Activated CD4-positive, alpha-beta T cell treated with anti-CD3 and anti-CD28 coated beads, Interleukin-2, Interleukin-4, amounts not matched to agents 100 ng/mL and 50 ng/mL, durations not matched to agents 16 hours and 8 hours (primary cell): Measurements from ENCODE around the gene LARP4B.

Experiments used
- DNase-seq: peaks from one replicate; pipeline ENCODE4 v3.0.0-alpha.2; 2020; ENCODE audit warnings: low spot score

The LARP4B gene

GRCh38 chr10:866577-866941 is 64.9 kb downstream of the LARP4B start:
- no peak for DNase-seq

DNA sequence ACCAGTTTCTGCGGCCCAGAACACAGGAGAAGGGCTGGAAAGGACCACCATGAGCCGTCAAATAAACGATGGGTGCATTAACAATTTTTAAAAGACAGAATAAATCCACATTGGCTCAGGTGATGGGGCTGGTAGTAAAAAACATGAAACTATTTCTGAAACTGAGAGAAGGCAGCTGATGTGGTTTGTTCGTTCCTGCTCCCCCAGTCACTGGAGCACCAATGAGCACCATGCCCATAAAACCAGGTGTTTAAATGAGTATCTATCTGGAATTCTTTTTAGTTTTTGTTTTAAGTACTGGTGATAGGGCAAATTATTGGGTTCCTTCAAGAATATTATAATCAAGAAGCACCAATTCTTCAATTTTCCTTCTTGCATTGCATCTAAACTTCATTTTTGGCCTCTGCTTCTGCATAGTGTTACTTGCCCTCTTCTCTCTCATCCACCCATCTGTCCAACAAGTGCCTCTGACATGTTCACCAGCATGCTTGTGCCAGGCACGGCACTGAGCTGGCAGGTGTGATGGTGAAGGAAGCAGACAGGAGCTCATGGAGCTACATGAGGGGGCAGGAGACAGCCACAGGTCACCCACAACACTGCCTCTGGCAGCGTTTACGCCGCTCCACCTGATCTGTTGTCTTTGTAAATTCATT is 65.5 kb downstream of the LARP4B start:
- no peak for DNase-seq

DNA sequence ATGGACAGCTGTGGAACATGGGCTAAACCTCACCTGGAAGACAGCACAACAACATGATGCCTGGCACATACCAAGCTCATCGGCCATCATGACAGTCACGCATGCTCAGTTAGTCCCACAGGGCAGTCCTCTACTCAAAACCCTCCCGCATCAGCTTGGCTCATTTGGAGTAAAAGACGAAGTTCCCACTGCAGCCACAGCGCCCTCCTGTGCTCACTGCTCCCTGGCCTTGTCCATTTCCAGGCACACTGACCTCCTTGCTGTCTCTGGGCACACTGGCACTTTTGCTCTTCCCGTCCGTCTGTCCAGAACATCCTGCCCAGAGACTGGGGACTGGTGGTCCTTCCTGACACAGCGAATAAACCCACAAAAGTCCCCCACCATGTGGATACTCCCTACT is 66.2 kb downstream of the LARP4B start:
- DNase-seq, result no peak

DNA sequence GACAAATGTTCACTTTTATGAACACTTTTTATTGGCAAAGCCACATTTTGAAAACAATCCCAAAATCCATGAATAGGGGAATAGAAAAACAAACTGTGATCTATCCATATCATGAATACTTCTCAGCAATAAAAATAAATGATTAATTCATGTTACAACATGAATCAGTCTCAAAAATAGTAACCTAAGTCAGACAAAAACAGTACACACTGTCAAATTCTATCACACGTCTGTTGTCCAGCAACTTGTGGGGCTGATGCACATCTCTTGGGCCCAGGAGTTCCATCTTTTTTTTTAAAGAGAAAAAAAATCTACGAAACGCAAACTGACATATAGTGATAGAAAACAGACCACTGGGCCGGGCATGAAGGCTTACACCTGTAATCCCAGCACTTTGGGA is 71.0 kb downstream of the LARP4B start:
- DNase-seq, result no peak

- no peak for DNase-seq
Measured at GRCh38 chr10:856416-857157, 74.9 kb downstream of the LARP4B start.

- DNase-seq, result no peak
Measured at GRCh38 chr10:855671-856070, 75.8 kb downstream of the LARP4B start.

- no peak for DNase-seq
Measured at GRCh38 chr10:855079-855478, 76.4 kb downstream of the LARP4B start.

- no peak for DNase-seq
Measured at GRCh38 chr10:853017-853416, 78.5 kb downstream of the LARP4B start.

DNA sequence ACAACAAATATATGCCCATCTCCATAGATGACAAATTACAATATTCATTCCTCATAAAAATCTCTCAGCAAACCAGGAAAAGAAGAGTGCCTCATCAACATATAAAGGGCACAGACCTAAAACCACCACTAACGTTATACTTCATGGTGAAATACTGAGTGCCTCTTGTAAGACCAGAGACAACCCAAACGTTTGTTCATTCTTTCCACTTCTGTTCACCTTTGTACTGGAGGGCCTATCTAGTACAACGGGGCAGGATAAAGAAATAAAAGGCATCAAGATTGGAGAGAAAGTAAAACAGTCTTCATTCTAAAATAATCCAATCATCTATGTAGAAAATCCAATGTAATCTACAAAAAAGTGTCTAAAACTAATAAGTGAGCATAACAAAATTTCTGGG is 79.1 kb downstream of the LARP4B start:
- no peak for DNase-seq

DNA sequence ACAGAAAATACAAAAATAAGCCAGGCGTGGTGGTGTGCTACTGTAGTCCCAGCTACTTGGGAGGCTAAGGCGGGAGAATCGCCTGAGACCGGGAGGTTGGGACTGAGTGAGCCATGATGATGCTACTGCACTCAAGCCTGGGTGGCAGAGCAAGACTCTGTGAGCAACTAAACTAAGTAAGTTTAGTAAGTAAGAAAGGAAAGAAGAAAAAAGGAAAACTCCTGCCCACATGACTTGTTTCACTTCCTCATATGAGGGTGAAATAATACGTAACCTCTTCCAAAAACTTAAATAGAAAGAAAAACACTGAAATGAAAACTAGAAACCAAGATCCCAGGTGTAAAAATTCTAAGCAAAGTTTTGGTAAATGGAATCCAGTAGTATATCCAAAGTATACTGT is 79.6 kb downstream of the LARP4B start:
- DNase-seq, result no peak

DNA sequence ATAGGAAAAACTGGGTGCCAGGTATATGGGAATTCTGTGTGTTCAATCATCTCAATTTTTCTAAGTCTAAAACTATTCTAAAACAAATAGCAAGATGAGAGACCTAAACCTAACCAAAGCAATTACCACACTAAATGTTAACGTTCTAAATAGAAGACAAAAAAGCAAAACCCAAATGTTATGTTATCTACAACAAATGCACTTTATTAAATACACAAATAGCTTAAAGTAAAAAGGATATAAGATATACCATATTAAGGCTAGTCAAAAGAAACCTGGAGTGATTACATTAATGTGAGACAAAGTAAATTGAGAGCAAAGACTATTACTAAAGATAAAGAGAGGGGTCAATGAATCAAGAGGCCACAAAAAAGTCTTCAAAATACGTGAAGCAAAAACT is 81.4 kb downstream of the LARP4B start:
- DNase-seq, result no peak

GRCh38 chr10:847868-848267 is 83.6 kb downstream of the LARP4B start:
- DNase-seq, result no peak

DNA sequence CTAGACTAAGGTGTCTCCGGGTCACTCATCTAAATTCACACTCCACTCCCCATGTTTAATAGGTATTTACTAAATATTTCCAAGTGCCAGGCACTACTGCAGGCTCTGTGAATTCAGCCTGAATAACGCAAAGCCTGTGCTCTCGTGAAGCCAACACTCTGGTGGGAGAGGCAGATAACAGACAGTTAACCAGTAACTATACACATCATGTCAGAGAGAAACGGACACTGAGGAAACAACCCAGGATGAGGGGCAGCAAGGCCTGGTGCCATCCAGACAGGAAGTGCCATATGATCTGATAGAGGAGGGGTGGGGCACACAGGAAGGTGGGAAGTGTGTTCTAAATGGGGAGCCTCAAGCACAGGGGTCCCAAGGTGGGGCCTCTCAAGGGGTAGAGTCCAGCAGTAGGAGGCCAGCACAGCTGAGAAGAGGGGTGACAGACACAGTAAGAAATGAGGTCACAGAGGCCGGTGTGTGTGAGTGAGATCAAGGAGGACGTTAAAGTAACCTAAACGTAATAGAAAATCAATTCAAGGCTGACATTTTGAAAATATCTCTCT is 85.3 kb downstream of the LARP4B start:
- no peak for DNase-seq

DNA sequence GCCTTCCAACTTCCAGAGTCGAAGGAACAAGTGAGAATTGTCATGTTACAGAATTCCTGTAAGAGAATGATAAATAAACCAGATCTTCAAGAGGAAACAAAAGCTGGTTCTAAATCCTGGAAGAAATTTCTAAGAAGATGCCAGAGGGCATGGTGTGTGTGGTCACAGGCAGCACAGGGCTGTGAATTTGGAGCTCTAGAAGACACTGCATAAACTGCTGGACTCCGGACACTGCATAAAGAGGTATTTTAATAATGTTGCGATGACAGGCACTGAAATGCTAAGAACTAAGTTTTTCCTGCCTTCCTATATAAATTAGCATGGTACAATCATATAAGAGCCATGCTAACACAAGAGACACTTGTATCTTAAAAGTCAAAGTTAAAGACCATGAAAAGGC is 86.0 kb downstream of the LARP4B start:
- no peak for DNase-seq

- no peak for DNase-seq
Measured at GRCh38 chr10:844552-844951, 87.0 kb downstream of the LARP4B start.

DNA sequence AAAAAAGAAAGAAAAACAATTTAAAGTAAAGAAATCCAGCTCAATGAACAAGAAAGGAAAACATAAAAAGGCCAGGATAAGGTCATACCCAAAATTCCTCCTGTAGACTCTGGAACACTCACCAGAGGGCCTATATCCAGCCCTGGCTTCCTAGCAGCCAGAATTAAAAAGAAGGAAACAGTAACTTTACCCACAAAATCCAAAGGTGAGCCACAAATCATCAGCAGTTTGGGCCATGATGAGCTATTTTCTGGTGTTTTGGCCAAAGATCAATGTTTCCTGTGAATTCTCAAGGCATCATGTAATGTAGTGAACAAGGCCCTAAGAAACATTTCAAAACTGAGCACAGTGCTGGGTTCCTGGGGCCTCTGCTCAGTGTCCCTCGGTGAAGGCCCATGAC is 87.8 kb downstream of the LARP4B start:
- DNase-seq, result no peak

GRCh38 chr10:842795-843194 is 88.7 kb downstream of the LARP4B start:
- DNase-seq, result no peak

DNA sequence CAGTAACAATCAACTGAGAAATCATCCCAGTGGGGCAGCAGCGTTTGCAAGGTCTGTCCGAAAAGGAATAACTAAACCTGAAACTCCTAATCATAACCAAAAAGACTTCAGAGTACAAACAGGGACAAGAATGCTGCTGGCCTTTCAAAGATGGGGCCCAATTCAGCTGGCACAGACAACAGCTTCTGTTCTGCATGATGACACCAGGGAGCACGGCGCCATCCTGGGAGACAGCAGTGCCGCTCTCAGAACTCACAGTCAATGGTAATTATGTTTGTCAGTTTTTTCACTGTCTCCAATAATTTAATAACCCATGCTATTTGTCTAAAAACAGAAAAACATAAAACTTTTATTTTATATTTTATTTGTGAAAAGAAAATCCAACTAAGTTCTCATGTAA is 90.0 kb downstream of the LARP4B start:
- no peak for DNase-seq

DNA sequence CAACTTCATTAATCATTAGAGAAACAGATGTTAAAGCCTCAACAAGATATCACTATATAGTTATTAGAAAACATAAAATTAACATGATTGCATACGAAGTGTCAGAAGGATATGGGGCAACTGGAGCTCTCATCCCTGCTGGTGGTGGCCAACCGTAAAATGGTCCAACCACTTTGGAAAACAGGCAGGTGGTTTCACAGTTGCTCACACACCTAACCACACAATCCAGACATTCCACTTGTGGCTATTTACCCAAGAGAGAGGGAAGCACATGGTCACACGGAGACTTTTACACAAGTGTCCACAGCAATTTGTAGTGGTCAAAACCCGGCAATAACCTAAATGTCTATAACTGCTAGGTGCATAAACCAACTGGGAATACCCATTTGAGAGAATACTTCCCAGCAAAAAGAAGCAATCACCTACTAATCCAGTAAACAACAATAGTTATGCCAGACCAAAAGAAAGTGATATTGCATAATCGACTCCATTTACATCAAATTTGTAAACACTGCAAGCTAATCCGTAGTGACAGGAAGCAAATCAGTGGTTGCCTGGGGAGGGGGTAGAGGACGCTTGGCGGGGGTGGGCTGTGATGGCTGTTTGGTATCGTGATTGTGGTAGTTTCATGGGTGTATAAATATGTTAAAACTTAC is 91.8 kb downstream of the LARP4B start:
- DNase-seq, result no peak

DNA sequence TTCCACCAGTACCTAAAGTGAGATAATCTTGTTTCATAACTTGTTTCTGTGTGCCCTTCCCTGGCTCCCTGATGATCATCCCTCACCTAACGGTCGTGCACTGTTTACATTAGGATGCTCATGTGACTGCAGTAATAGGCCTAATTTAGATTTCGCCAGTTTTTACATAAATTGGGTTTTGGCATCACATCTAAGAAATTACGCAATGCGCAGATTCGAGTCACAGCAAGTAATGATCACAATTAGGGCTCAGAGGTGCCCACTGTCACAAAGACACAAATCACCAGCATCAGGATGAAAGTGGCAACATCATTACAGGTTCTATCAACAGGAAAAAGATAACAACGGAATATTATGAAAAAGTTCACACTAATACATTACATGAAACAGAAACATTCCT is 94.7 kb downstream of the LARP4B start:
- DNase-seq, result no peak

- DNase-seq, result no peak
Measured at GRCh38 chr10:834493-834892, 97.0 kb downstream of the LARP4B start.

GRCh38 chr10:829241-829640 is 102.3 kb downstream of the LARP4B start:
- DNase-seq, result no peak

DNA sequence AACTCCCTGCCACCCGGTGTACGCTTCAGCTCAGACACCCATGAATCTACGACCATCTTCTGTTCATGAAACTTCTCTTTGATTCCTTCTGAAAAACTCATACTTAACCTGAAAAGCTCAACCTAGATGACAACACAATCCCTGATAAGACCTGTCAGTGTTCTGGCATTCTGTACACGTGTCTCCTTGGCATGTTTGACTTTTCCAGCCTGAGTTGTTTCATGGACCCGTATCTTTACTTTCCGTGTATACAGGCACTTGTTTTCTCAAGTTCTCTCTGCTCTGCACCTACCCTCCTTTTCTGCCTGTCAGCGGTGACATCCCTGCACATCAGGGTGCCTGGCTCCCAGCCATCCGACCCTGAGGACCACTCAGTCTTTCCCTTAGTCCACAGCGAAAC is 103.3 kb downstream of the LARP4B start:
- no peak for DNase-seq
